Measurements from ENCODE around the gene CUX1. TPM values are rescaled to one million over a fixed set of nuclear protein-coding genes. Genes with fewer than 3 reads are reported as not detected.
A peak's percentile ranks its signal among the peaks of the same experiment; 100 is the strongest.
"Not testable (repeated sequence)": the region's sequence is repeated elsewhere in the genome, so short reads cannot be mapped to it uniquely, and the experiment has no call there.

CUX1 gene
- total and polyA plus RNA-seq, 10 of the 15 experiments (the other 5 are each of a cell fraction or from before 2014, with no cell fraction given), result 6.1 to 48.6 (median 25.9) TPM

- ATAC-seq; in situ Hi-C loops (cut with MboI); H3K79me2 ChIP-seq (ENCODE audit: control insufficient read depth, insufficient read depth, low read length); intact Hi-C loops (cut with micrococcal nuclease; ENCODE audit: unreplicated experiment); H4K20me1 ChIP-seq (ENCODE audit: control insufficient read depth, insufficient read depth); H3K9me3 ChIP-seq (replicated peaks; ENCODE audit: control insufficient read depth, insufficient read depth, low read length); H3K9ac ChIP-seq (ENCODE audit: control insufficient read depth, insufficient read depth, low read length); DNase-seq (ENCODE audit: low read depth, low spot score); H2AFZ ChIP-seq (ENCODE audit: control insufficient read depth, low read depth, low read length); CTCF ChIA-PET; H3K4me3 ChIP-seq; POLR2A ChIA-PET; FAIRE-seq; BruUV-seq (replicated peaks); H3K27ac ChIP-seq (ENCODE audit: control insufficient read depth, insufficient read depth); SMC1A ChIA-PET (ENCODE audit: uncharacterized antibody, unreplicated experiment); RAD21 ChIA-PET (ENCODE audit: unreplicated experiment); H3K4me2 ChIP-seq (ENCODE audit: control insufficient read depth, insufficient read depth); H3K27me3 ChIP-seq (replicated peaks in 1 of 2; ENCODE audit: control insufficient read depth in 2 of 2, insufficient read depth in 2 of 2, low read length in 1 of 2): not testable (repeated sequence)
- 97% methylated on average over 4 of the region's 4 CpGs for WGBS (ENCODE audit: insufficient coverage, insufficient replicate concordance, low lambda C conversion rate, missing lambda C conversion rate)
- Histone ChIP-seq H3K4me1 (ENCODE audit: control insufficient read depth, insufficient read depth, low read length) (peaks cover 19% of the 10 kb centered on the region), H3K36me3 (ENCODE audit: control insufficient read depth in 2 of 2, insufficient read depth in 2 of 2, low read length in 1 of 2) (peaks cover 3 to 14% of the 10 kb centered on the region in 2 experiments)
Observed at GRCh38 chr7:102025777-102026176, 208.4 kb downstream of the CUX1 start.

GRCh38 chr7:102028206-102028826 lies 210.9 kb downstream of the CUX1 start:
- FAIRE-seq (no peak), DNase-seq (ENCODE audit: low read depth, low spot score) (no peak), ATAC-seq (no peak)
- peaks cover 1 to 14% of the 10 kb centered on the region in 2 experiments; a peak in 2 of 4 replicates for H3K36me3 ChIP-seq (ENCODE audit: control insufficient read depth in 2 of 2, insufficient read depth in 2 of 2, low read length in 1 of 2)
- 85% methylated on average over 18 of the region's 18 CpGs for WGBS (ENCODE audit: insufficient coverage, insufficient replicate concordance, low lambda C conversion rate, missing lambda C conversion rate)
- ChIA-PET SMC1A (ENCODE audit: uncharacterized antibody, unreplicated experiment) (interaction anchor here (0.9 to 1.4 kb wide), 3 partner anchors 15 to 71 kb away, joined by 3 read pairs; no protein-coding TSS in a partner anchor), RAD21 (ENCODE audit: unreplicated experiment) (no interaction called here), CTCF (no interaction called here), POLR2A (interaction anchor here (0.6 to 1.4 kb wide), 4 partner anchors 11 to 183 kb away, joined by 3 to 7 read pairs (median 4); no protein-coding TSS in a partner anchor)
- no peaks in the 10 kb centered on the region for H3K27me3 ChIP-seq (replicated peaks in 1 of 2; ENCODE audit: control insufficient read depth in 2 of 2, insufficient read depth in 2 of 2, low read length in 1 of 2)
- H3K79me2 ChIP-seq (ENCODE audit: control insufficient read depth, insufficient read depth, low read length), result no peaks in the 10 kb centered on the region; the same call in 1 of the 2 replicates
- H3K4me1 ChIP-seq (ENCODE audit: control insufficient read depth, insufficient read depth, low read length), result peaks cover 26% of the 10 kb centered on the region
- no peak overlapping the region for H3K9ac ChIP-seq (ENCODE audit: control insufficient read depth, insufficient read depth, low read length)
- H3K4me2 ChIP-seq (ENCODE audit: control insufficient read depth, insufficient read depth), result no peak overlapping the region
- intact Hi-C loops (cut with micrococcal nuclease; ENCODE audit: unreplicated experiment), result no loop called here
- H3K27ac ChIP-seq (ENCODE audit: control insufficient read depth, insufficient read depth), result no peak overlapping the region; the same call in 1 of the 2 replicates
- H4K20me1 ChIP-seq (ENCODE audit: control insufficient read depth, insufficient read depth), result no peaks in the 10 kb centered on the region
- H3K9me3 ChIP-seq (replicated peaks; ENCODE audit: control insufficient read depth, insufficient read depth, low read length), result no peaks in the 10 kb centered on the region; the same call in 2 of the 3 replicates
- no peak overlapping the region for H2AFZ ChIP-seq (ENCODE audit: control insufficient read depth, low read depth, low read length)
- no TSS peak for BruUV-seq (replicated peaks)
- in situ Hi-C loops (cut with MboI), result no loop called here
- no peak overlapping the region for H3K4me3 ChIP-seq
- no peak for TF ChIP-seq BMI1 (IDR thresholded peaks at IDR 0.05; ENCODE audit: borderline replicate concordance)
- no peak for TF ChIP-seq PAX8 (IDR thresholded peaks at IDR 0.05)
- no peak for TF ChIP-seq ZZZ3 (IDR thresholded peaks at IDR 0.05; ENCODE audit: control insufficient read depth, insufficient read length, low read depth)
- no peak for TF ChIP-seq STAT3 (IDR thresholded peaks at IDR 0.05; ENCODE audit: low read depth, low read length)
- TF ChIP-seq SIX5 (IDR thresholded peaks at IDR 0.05; ENCODE audit: low read depth, low read length, severe bottlenecking), result no peak
- no peak for TF ChIP-seq JUND (IDR thresholded peaks at IDR 0.05; ENCODE audit: low read depth, low read length)
- TF ChIP-seq PBX3 (IDR thresholded peaks at IDR 0.05; ENCODE audit: insufficient replicate concordance, low read depth, low read length), result no peak
- TF ChIP-seq, protein P1, sequence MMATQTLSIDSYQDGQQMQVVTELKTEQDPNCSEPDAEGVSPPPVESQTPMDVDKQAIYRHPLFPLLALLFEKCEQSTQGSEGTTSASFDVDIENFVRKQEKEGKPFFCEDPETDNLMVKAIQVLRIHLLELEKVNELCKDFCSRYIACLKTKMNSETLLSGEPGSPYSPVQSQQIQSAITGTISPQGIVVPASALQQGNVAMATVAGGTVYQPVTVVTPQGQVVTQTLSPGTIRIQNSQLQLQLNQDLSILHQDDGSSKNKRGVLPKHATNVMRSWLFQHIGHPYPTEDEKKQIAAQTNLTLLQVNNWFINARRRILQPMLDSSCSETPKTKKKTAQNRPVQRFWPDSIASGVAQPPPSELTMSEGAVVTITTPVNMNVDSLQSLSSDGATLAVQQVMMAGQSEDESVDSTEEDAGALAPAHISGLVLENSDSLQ (IDR thresholded peaks at IDR 0.05), result no peak
- peak; percentile 30; the same call in 1 of the 2 replicates for TF ChIP-seq RUNX3 (IDR thresholded peaks at IDR 0.05; ENCODE audit: low read length)
- TF ChIP-seq TAF1 (IDR thresholded peaks at IDR 0.05; ENCODE audit: borderline replicate concordance, low read depth, low read length), result no peak
- no peak for TF ChIP-seq MEF2A (IDR thresholded peaks at IDR 0.05; ENCODE audit: insufficient read depth, low read depth, low read length)
